Epithelial cell of esophagus (primary cell): Measurements from ENCODE around the gene SLC35B4.

ENCODE experiments used
- DNase-seq: peaks from one replicate; pipeline ENCODE4 v3.0.0; 2010; ENCODE audit warnings: low read depth
- H3K4me3 ChIP-seq: 2 replicates; pipeline ENCODE4 v1.5.1; 2011; ENCODE audit warnings: mild to moderate bottlenecking, low read length, control low read depth
- TF ChIP-seq, protein P1 (sequence below): IDR thresholded peaks from 2 replicates; pipeline ENCODE4 v1.5.1; 2011; ENCODE audit warnings: low read depth, mild to moderate bottlenecking, low read length, control low read depth, inconsistent platforms; ENCODE audit not compliant: insufficient read depth; ENCODE audit errors: missing control alignments

Gene SLC35B4

DNA sequence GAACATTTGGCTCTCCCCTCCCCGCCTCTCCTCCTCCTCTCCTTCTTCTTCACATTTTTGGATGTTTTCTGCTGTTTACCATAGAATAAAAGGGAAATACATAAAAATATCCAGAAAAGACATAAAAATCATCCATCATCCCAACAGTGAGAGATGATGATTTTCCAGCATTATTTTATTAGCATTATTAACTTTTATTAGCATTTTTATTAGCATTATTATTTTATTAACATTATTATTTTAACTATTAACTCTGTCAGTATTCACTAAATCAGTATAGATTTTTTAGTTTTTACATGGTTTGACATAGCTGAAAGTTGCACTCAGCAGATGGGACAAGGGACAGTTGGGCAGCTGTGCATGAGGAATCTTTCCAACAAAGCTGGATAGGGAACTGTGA lies 16.2 kb upstream of the SLC35B4 start:
- H3K4me3 ChIP-seq, result no peak overlapping the region
- TF ChIP-seq, protein P1, sequence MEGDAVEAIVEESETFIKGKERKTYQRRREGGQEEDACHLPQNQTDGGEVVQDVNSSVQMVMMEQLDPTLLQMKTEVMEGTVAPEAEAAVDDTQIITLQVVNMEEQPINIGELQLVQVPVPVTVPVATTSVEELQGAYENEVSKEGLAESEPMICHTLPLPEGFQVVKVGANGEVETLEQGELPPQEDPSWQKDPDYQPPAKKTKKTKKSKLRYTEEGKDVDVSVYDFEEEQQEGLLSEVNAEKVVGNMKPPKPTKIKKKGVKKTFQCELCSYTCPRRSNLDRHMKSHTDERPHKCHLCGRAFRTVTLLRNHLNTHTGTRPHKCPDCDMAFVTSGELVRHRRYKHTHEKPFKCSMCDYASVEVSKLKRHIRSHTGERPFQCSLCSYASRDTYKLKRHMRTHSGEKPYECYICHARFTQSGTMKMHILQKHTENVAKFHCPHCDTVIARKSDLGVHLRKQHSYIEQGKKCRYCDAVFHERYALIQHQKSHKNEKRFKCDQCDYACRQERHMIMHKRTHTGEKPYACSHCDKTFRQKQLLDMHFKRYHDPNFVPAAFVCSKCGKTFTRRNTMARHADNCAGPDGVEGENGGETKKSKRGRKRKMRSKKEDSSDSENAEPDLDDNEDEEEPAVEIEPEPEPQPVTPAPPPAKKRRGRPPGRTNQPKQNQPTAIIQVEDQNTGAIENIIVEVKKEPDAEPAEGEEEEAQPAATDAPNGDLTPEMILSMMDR, result no peak
- DNase-seq, result no peak

DNA sequence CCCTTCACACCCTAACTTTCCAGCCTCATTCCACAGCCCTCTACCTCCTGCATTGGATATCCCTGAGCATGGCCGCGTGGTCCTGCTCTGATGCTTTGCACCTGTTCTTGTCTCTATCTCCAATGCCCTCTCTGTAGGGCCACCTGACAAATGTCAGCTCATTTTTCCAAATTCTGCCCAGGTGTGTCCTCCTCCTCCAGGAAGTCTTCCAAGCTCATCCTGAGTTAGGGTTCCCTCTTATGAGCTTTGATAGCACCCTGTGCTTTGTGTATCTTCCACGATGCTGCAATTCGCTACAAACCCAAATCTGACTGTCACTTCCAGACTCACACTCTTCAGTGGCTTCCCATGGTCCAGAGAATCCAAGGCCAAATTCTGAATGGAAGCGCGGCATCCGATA lies 14.7 kb upstream of the SLC35B4 start:
- no peak overlapping the region for H3K4me3 ChIP-seq
- DNase-seq, result no peak
- TF ChIP-seq, protein P1, result no peak

DNA sequence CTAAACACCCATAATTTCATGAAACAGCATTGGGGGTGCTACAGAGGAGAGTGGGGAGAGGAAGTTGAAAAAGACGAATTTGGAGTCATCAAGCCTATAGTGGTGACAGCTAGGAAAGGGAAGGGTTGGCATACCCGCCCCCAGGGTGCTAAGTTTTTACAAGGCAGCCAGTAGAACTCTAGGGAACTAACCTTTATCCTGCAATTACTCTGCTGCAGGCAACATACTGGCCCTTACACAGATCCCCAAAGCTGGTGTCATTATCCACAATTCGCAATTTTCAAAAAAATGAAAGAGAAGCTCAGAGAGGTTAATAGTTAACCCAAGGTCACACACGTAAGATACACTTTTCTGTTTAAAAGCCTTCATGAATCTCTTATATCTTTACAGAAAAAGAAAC lies 14.2 kb upstream of the SLC35B4 start:
- DNase-seq, result no peak
- TF ChIP-seq, protein P1, result no peak
- H3K4me3 ChIP-seq, result no peak overlapping the region

DNA sequence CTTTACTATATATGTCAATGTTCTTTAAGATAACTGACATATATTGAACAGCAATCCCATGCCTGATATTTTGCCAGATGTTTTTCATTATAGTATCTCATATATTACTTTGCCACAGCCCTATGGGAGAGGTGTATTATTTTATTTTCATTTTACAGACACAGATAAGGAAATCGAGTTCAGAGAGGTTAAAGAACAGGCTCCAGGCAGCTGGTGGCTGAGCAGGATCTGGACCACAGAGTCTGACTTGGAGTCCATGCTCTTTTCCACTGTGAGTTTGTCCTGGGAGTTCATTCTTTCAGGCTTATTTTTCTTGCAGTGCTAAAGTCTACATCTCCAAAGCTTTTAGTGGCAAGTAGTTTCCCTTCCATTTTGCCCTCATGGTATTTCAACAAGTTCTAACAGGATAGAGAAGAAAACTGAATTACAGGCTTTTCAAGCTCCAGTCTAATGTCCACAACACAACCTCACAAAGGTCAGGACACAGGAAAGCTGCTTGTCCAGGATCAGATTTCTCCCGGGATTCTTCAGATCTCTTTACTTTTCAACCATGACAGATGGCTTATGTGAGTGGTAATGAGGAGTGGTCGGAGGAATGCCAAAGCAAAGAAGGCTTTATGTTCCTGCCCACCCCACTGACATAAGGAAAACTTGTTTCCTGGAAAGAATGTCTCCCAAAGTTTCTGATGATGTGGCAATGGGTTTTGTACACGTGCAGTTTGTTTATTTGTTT lies 13.1 kb upstream of the SLC35B4 start:
- TF ChIP-seq, protein P1, result no peak
- no peak for DNase-seq

DNA sequence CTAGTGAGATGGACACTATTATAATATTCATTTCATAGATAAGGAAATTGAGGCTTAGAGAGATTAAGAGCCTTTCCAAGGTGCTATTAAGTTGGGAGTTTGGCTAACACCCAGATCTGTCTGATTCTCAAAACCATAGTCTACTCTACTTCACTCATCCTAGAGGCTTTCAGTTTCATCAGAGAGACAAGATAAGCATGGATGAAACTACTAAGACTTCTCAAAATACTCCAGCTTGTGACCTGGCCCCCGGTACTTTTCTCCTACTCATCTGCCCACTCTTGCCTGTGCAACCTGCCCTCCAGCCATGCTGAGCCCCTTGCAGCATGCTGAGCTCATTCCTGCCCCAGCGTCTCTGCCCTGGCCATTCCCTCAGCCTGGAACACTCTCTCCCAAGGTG lies 12.2 kb upstream of the SLC35B4 start:
- TF ChIP-seq, protein P1, result no peak
- no peak overlapping the region for H3K4me3 ChIP-seq
- no peak for DNase-seq

More for the DNA sequence above, 13.1 kb upstream of the SLC35B4 start:
- H3K4me3 ChIP-seq, result no peak overlapping the region

DNA sequence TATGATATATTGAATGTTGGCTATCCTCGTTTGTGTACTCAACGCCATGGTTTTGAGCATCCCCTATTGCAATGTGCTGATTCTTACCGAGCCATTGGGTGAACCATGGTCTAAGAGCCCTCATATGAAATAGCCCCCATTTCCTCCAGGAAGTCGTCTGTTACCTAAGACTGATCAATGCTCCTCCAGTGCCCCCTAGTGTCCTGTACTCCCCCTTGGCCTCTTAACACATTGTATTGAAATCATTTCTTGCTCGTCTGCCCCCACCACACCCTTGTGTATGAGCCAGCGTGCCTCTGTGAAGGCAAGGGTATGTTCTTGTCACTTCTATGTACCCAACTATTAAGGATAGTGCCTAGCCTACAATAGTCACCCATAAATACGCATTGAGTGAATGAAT lies 11.2 kb upstream of the SLC35B4 start:
- peak; percentile 56 for DNase-seq
- no peak overlapping the region for H3K4me3 ChIP-seq
- TF ChIP-seq, protein P1, result peak; percentile 34

DNA sequence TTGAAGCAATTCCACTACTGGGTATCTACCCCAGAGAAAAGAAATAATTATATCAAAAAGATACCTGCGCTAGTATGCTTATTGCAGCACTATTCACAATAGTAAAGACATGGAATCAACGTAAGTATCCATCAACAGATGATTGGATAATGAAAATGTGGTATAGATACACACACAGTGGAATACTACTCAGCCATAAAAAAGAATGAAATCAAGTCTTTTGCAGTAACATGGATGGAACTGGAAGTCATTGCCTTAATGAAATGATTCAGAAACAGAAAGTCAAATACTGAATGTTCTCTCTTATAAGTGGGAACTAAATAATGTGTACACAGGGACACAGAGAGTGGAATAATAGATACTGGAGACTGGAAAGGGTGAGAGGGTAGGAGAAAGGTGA lies 7.4 kb upstream of the SLC35B4 start:
- TF ChIP-seq, protein P1, result no peak
- no peak for DNase-seq
- no peak overlapping the region for H3K4me3 ChIP-seq
